HEK293T (cell line): Measurements from ENCODE around the gene HSPA12A.

Source experiments
- ARNT ChIP-seq: fragments of 450-650 bp; IDR thresholded peaks from 2 replicates; pipeline ENCODE4 v1.6.1; 2017; ENCODE audit warnings: mild to moderate bottlenecking
- BHLHE40 ChIP-seq: fragments of 450-650 bp; IDR thresholded peaks from 2 replicates; pipeline ENCODE4 v1.6.1; 2016; ENCODE audit warnings: mild to moderate bottlenecking, moderate library complexity, borderline replicate concordance
- CTBP1 ChIP-seq: fragments of 450-650 bp; IDR thresholded peaks from 2 replicates; pipeline ENCODE4 v1.6.1; 2016; ENCODE audit warnings: borderline replicate concordance
- ELF4 ChIP-seq: fragments of 450-650 bp; IDR thresholded peaks from 2 replicates; pipeline ENCODE4 v1.6.1; 2017; ENCODE audit warnings: antibody characterized with exemption
- FOXA1 ChIP-seq: fragments of 450-650 bp; IDR thresholded peaks from 2 replicates; pipeline ENCODE4 v1.6.1; 2016; ENCODE audit warnings: mild to moderate bottlenecking
- FOXK2 ChIP-seq: fragments of 450-650 bp; IDR thresholded peaks from 2 replicates; pipeline ENCODE4 v1.6.1; 2016; ENCODE audit warnings: mild to moderate bottlenecking
- FOXM1 ChIP-seq: fragments of 450-650 bp; IDR thresholded peaks from 2 replicates; pipeline ENCODE4 v1.6.1; 2017; ENCODE audit warnings: mild to moderate bottlenecking, borderline replicate concordance
- HDGF ChIP-seq: fragments of 450-650 bp; IDR thresholded peaks from 2 replicates; pipeline ENCODE4 v1.6.1; 2017; ENCODE audit warnings: antibody characterized with exemption, borderline replicate concordance
- NFRKB ChIP-seq: fragments of 450-650 bp; IDR thresholded peaks from 2 replicates; pipeline ENCODE4 v1.6.1; 2016; ENCODE audit warnings: mild to moderate bottlenecking, moderate library complexity
- PKNOX1 ChIP-seq: fragments of 450-650 bp; IDR thresholded peaks from 2 replicates; pipeline ENCODE4 v1.6.1; 2016
- SP1 ChIP-seq: fragments of 450-650 bp; IDR thresholded peaks from 2 replicates; pipeline ENCODE4 v1.6.1; 2017
- SUZ12 ChIP-seq: fragments of 450-650 bp; IDR thresholded peaks from 2 replicates; pipeline ENCODE4 v1.6.1; 2016; ENCODE audit warnings: mild to moderate bottlenecking
- TARDBP ChIP-seq: fragments of 450-650 bp; IDR thresholded peaks from 2 replicates; pipeline ENCODE4 v1.6.1; 2016
- ZNF384 ChIP-seq: fragments of 450-650 bp; IDR thresholded peaks from 2 replicates; pipeline ENCODE4 v1.6.1; 2016

DNA sequence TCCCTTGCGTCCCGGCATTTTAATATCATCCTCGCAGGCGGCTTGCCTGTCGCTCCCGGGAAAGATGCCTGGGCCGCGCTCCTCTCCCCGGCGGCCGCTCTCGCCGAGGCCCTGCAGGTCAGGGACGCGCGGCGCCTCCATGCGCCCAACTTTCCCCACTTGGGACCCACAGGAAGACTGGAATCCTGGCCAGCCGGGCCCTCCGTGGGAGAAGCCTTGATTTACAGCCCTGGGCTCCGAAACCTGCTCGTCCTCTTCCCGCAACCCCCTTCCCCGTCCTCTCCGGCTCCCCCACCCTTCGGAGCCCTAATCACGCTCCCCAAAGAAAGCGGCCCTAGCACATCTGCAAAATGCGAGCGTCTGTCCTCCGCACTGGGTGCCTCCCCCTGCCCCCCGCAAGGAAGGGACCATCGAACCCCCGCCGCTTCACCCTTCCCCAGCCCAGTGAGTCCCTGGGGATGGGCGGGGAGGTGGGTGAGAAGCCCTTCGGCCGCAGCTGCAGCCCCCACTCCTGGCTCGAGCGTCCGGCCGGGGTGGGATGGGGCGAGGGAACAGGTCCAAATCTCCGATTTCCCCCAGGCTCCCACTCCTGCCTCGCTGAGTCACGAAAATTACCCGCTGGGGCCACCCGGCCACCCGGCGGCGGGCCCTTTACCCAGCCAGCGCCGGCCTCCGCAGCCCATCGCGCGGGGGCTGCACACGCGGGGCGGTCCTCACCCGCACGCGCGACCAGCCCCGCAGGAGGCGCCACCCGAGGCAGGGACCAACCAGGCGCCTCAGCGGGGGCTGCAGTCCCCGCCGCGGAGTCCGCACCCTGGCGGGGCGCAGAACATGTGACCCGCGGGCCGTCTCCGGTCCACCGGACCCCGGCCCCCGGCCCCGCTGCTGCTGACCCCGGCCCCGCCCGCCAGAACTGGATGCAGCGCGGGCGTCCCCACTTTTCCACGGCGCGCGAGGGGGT lies 695 bp downstream of the HSPA12A start:
- no peak for TF ChIP-seq SP1
- no peak for TF ChIP-seq ARNT
- TF ChIP-seq FOXA1, result no peak
- TF ChIP-seq ELF4, result no peak
- TF ChIP-seq SUZ12, result no peak
- no peak for TF ChIP-seq FOXK2
- no peak for TF ChIP-seq PKNOX1
- no peak for TF ChIP-seq HDGF
- no peak for TF ChIP-seq FOXM1
- no peak for TF ChIP-seq TARDBP
- TF ChIP-seq NFRKB, result no peak
- no peak for TF ChIP-seq ZNF384
- TF ChIP-seq BHLHE40, result no peak
- TF ChIP-seq CTBP1, result no peak
